ENCODE measurements around the gene CLASP1.
"Not testable (repeated sequence)": the region's sequence is repeated elsewhere in the genome, so short reads cannot be mapped to it uniquely, and the experiment has no call there.

The CLASP1 gene

DNA sequence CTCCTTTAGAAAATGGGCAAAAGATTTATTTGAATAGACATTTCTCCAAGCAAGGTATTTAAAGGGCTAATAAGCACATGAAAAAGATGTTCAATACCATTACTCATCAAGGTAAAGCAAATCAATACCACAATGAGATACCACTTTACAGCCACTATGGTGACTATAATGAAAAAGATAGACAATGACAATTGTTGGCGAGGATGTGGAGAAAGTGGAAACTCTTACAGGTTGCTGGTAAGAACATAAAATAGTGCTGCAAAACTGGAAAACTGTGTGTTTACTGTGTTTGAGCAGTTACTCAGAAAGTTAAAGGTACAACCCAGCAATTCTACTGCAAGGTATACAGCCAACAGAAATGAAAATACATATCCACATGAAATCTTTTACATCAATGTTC is 150.5 kb downstream of the CLASP1 start:
- no peak for DNase-seq

DNA sequence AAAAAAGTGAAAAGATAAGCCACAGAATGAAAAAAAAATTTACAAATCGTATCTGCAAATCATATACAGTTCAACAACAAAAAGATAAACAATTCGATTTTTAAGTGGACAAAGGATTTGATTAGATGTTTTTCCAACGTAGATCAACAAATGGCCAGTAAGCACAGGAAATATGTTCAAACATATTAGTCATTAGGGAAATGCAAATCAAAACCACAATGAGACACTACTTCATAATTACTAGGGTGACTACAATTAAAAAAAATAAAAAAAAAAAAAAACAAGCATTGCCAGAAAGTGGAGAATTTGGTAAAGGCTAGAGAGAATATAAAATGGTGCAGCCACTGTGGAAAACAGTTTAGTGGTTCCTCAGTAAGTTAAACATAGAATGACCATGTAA is 156.9 kb downstream of the CLASP1 start:
- no peak for DNase-seq

DNA sequence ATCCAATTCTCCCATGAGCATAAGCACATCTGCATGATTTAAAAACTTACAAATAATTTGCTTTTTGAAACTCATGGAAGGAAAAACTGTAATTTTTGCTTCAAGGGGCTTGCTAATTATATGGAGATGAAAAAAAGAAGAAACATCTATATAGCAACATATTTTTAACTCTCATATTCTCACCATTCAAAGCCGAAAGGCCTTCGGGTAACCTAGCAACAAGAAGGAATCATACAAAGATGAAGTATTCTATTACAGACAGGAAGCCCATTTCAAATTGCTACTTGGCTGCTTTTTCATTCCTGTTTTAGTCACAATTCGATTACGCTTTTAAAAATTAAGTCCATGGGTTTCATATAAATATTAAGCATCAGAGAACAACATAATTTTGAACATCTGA is 157.7 kb downstream of the CLASP1 start:
- DNase-seq, result no peak

DNA sequence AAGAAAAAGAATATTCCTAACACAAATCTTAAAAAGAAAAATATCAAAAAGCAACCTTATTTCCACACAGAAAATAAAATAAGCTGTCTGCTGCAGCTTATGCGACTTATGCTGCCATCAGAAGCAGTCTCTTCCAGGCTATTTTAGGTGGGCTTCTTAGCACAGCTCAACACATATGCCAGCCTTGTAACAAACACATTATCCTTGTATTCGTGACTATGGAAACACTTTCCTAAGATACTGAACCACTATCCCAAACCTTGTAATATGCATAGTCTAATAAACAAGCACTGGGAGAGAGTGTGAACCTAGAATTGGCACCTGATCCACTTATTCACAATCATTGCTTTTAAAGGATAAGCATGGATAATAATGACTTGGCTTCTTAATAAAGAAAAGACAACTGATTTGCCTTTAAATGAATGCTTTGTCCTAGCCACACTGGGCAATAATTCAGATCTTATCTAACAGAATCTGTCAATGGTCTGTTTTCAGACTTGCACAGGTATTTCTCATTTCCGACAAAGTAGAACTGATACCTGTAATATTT is 158.6 kb downstream of the CLASP1 start:
- DNase-seq, result no peak

DNA sequence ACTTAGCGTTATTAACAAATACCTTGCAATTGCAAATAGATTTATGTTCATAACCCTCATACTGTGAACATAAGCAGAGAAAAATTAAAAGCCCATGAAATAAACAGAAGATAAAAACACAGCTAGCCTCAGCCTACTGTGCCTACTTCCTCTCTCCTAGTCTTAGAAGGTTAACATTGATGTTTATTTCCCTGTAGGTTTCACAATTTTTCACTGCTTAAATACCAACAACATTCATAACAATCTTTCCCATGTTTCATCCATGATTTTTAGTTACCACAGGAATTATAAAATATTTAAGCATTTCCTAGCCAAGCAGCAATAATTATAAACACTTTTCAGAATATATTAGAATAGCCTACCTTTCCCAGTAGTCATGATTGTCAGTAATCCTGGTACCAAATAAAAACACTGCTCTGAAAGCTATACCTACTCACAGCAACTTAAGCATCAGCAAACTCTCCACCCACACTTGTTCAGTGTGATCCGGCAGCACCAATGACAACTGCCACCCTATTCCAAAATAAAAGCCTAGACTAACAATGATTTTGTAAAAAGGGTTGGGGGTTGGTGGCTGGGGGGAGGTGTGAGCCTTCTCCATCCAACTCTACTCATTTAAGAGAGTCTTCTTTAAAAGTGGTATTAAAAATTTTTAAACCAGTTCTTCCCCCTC is 159.2 kb downstream of the CLASP1 start:
- DNase-seq, result no peak

DNA sequence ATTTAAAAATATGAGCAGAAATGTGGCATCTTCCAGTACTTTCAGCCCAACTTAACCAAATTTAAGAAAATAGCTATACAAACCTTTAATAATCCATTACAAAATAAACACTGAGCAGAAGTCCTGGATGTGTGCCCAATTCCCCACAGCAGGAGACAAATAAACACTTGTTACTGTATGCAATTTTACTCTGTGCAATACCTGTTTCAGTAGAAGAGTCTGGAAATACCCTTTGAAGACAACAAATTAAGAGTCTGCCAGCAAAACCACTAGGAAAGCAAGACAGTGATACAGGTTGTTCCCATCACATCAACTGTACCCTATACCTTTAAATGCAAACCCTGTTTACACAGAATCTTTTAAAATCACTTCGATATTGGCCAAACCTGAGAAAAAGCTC is 160.0 kb downstream of the CLASP1 start:
- no peak for DNase-seq

DNA sequence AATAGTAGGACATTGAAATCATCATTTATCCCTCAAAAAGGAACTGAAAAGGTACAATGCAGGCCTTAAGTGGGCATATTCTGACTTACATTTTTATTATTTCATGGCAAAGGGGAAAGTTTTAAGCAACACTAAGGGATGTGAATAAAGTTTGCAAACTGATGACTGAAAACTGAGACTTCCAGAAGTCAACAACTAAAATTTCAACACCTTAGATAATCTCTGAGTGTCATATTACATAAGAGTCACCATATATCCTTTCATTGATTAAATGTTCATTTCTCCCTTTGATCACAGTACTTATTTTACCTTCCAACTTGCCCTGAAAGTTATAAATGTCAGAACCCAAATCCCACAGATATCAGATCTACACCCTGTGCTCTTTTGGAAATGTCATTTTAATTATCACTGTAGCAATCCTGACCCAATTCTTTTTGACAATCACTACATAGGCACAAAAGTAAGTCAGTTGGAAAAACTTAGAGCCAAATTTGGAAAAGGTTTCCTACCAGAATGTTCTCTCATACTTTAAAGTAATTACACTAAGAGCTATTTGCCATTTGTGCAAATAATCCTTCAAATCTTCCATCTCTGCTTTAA is 163.0 kb downstream of the CLASP1 start:
- DNase-seq, result no peak

DNA sequence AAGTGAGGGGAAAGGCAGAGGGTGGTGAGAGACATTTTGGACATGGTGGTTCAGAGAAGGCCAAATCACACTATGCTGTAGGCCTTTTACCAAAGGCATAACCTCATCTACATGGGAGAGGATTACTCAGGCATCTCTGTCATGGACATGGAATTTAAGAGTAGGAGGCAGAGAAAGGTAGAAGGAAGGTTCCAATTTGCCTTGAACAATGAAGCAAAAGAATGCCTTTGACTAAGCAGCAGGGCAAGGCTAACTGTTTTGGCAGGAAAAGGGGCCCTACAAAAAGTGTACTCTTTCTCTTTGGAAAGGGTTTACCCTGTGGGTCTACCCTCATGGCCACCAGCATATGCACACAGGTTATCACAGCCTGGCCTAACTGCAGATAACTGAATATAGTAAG is 164.2 kb downstream of the CLASP1 start:
- no peak for DNase-seq

DNA sequence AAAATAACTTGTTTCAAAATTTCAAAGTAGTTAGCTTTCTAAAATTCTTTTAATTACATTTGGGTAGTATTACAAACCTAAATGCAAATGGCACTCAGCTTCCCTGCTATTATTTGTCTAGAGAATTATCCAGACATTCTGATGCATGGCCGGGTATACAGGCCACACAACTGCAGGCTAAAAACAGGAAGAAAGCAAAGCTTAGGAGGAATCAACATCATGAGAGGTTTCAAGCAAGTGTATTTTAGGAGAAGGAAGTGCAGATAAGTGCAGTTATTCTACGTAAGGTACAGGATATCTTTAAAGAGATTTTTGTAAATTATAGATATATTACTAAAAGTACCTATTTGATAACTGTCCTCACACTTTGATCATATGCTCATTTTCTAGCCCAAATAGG is 165.4 kb downstream of the CLASP1 start:
- no peak for DNase-seq

DNA sequence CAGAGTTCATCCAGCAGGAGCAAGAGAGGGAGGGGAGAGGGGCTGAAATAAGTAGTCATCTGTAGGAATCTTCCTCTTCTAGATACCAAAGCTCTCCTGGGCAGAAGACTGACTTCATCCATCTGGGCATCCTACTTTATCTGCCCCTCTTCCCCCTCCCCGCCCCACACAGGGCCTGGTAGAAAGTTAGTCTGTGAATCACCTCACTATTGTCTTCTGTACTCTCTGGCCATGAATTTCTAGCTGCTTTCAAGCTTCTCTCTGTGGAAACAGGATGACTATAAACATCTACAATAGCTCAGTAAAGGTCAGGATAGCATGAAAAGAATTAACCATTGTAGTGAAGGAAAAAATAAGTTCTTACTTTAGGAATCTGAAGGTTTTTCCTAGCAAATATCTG is 166.2 kb downstream of the CLASP1 start:
- DNase-seq, result no peak

DNA sequence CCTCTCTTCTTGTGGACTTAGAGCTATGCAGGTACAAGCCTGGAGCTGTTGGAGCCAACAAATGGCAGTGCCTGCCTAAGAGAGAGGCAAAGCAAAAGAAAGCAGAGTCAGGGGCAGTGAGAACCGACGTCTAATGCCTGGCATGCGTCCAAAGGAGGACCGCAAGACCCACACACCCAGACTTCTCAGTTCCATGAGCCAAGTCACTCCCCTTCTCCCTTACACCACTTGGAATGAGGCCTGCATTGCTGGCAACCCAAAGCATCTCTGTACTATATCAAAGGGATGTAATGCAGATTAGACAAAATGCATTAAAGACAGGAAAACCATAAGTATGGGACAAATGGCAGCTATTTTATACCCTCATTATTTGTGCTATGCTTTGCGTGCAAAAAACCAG is 168.4 kb downstream of the CLASP1 start:
- DNase-seq, result no peak

DNA sequence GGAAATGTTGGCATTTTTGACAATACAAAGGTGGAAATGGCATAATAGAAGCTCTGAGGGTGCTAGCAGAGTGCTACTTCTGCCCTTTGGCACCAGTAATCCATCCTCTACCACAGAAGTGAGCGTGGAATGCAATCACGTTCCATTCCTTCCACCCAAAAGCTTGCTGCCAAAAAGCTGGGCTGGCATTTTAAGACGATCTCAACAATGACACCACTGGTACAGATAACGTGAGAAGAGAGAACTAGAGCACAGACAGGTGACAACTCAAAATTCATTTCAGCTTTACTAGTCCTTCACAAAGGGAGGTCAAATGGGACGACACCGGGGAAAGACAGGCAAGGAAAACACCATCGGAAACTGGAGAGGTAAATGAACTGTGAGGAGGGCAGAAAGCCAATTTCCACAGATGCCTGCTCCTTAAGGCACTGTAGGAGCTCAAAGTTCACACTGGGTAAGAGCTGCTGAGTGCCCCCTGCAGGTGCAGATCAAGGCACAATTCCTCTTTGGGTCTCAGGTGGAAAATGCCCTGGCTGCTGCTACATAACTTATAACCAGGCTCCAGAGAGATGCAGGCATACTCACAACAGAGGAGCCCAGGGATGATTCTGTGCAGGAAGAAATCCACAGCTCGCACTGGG is 169.3 kb downstream of the CLASP1 start:
- no peak for DNase-seq

DNA sequence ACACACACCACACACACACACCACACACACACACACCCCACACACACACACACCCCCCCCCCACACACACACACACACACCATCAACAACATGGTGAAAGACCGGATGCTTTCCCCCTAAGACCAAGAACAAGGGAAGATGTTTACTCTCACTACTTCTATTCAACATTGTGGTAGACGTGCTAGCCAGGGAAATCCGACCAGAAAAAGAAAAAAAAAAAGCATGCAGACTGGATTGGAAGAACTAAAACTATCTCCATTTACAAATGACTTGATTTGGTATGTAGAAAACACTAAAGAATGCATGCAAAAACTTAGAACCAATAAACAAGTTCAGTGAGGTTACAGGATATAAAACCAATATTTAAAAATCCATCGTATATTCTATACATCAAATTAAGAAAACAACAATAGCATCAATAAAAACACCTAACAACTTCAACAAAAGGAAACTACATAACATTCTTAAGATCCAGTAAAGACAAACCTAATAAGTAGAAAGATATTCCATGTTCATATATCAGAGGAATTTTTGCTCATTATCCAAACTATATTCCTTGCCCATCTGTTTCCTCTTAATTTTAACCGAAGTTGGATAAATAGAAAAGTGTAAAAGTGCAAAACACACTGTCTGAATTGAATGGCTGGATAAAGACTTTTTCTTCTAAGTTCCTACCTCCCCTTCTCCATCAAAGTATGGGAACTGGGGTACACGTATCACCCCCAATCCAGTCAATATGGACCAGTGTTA is 170.1 kb downstream of the CLASP1 start:
- DNase-seq, result no peak

DNA sequence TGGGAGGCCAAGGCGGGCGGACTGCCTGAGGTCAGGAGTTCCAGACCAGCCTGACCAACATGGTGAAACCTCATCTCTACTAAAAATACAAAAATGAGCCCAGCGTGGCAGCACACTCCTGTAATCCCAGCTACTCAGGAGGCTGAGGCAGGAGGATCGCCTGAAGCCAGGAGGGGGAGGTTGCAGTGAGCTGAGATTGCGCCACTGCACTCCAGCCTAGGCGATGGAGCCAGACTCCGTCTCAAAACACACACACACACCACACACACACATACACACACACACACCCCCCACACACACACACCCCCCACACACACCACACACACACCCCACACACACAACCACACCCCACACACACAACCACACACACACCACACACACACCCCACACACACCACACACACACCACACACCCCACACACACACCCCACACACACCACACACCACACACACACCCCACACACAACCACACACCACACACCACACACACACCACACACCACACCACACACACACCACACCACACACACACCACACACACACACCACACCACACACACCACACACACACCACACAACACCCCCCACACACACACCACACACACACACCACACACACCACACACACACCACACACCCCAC is 170.8 kb downstream of the CLASP1 start:
- not testable (repeated sequence) for DNase-seq

DNA sequence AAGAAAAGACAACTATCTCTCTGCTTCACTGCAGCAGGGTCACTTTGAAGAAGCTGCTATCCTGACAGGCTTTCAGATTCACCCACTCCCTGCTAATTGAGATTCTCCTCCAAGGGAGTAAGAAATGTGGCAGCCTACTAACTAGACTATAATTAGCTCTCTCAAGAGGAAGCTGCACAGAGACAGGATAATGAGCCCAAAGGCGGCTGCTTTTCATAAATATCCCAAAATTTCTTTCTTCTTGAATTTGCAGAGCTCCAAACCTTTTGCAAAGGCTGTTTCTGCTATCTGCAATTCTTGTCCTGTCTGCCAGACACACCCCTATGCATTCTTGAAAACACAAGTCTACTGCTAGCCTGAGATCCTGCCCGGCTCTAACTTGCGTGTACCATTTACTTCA is 172.6 kb downstream of the CLASP1 start:
- DNase-seq, result no peak

DNA sequence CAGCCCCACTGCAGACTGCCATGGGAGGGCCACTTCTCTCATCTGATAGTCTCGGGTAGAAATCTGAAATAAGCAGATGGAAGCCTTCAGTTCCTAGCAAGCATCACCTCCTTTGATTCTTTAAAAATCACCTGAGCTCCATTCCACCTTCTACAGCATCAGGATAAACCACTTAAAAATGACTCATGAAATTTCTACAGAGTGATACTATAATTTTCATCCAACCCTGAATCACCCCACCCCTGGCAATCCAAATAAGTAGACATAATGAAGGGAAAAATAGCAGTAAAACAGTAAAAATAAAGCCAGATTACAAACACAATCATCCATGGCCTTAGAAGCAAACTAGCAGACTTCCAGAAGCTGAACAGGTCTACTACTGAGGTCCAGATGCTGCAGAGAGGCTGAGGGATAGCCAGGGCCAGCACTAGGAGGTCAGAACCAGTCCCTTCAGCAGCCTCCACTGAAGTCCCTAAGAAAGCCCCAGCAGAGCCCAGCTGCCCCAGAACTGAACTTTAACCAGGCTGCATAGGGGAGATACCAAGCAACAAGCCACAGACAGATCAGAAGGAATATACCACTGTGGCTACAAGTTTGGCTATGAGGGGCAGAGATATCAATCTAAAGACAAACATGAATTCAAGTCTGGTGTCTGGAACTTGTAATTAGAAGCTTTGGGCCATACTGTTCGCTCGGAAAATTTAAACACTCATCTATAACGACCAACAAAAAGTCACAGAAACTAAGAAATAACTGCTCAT is 173.3 kb downstream of the CLASP1 start:
- DNase-seq, result no peak

DNA sequence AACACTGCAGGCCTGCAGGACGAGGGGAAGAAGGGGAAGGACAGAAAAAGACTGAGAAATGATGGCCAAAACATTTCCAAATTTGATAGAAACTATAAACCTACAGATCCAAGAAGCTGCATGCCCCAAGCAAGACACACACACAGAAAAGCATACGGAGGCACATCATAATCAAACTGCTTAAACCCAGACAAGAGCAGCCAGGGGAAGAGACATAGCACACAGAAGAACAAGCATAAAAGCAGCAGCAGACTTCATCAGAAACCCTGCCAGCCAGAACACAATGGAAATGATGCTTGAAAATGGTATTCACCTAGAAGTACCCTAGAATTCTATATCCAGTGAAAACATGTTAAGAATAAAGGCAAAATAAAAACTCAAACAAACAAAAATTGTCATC is 175.8 kb downstream of the CLASP1 start:
- DNase-seq, result no peak

DNA sequence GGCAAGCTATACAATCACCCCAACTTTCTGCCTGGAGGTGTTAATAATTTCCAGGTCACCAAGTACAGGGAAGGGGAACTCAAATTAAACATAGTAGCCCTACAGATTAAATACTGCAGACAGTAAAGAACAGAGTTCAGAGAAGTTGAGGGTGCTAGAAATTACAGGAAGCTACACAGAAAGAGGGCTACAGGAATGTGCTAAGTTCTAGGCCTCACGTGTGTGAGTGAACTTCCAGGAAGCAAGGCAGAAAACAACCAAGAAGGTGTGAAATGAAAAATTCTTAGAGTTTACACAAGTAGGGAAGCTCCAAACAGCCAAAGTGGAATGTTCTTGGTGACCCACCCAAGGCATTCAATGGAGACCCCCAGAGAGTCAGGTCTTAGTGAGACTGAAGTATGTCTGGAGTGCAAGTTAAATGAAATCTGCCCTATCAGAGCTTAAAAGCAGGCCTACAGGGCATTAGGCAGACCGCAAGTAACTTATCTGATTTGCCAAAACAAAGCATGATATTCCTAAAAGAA is 176.7 kb downstream of the CLASP1 start:
- no peak for DNase-seq

DNA sequence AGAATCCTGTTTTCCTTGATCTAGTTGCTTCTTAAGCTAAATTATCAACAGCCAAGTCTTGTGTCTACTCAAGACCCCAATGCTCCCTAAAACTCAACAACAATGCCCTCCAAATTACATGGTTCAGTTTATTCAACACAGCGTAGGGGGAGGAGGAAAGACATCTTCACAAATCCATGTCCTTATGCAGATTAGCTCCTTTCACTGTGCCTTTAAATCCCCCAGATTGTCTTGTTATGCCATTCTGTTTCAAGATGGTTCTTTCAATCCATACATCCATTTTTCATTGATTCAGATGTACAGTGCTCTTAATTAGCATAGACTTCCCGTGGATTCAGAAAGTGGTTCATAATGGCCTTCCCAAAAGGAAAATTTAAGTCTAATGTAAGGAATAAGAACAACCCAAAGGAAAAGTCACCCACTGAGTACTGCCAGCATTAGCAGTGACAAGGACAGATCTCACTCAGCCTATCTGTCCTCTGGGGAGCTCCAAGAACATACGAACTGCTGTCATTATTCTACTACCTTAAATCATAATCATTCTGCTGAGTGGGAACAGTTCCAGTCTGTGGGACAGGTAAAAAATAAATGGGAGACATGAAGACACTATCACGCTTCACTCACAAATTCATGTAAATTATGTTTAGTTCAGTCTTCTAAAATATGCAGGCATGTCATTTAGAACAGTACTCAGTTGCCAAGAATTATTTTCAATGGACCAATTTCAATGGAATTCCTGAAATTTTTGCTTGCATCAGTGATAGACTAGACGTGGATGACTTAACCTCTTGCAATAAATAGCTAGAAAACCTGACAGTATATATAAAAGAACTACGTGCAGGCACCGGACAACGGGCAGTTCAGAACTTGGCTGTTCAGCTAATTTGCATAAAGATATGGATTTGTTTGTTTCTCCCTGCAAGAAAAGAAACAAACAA is 177.5 kb downstream of the CLASP1 start:
- peak; percentile 23 for DNase-seq

DNA sequence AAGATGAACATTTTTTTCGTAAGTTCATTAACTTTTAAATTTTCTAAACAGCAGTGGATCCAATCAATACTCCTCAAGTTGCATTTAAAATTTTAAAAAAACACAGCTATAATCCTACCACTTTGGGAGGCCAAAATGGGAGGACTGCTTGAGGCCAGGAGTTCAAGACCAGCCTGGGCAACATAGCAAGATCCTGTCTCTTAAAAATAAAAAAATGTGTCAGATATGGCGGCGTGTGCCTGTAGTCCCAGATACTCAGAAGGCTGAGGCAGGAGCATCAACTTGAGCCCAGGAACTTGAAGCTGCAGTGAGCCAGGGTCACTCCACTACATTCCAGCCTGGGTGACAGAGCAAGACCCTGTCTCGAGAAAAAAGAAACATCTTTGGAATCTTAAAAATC is 178.3 kb downstream of the CLASP1 start:
- DNase-seq, result no peak

DNA sequence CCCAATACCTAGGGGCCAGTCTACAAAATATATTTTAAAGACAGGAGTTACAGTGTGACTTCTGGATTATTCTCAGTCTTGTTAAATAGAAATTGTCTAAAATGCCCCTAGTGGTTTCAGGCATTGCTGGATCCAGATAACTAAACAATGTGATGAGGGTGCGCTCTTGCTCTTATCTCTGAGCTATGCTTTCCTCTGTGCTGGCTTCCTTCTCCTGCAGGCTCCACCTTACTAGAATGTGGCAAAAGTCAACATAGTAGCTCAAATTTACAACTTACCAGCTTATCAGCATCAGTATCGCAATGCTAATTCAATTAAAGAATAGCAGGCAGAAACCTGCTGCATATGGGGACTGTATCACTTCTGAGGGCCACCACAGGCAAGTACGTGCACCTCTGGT is 179.9 kb downstream of the CLASP1 start:
- no peak for DNase-seq
